OCI-LY7 (cell line): Measurements from ENCODE around the gene ZBTB3. TPM values are rescaled to one million over a fixed set of nuclear protein-coding genes. Genes with fewer than 3 reads are reported as not detected.
"Not testable (repeated sequence)": the region's sequence is repeated elsewhere in the genome, so short reads cannot be mapped to it uniquely, and the experiment has no call there.

ENCODE experiments used
- BruUV-seq: library from RNA; stranded (reverse); fragments of 400-500 nt; replicated peaks from 2 replicates; lab custom pipeline; 2021; lab: Mats Ljungman, UMichigan
- CTCF ChIA-PET: fragments of 300-600 bp; sonication (Branson Sonifier 250); formaldehyde crosslinking; loops from one replicate; lab custom pipeline; 2022; ENCODE audit warnings: antibody characterized with exemption; ENCODE audit not compliant: unreplicated experiment; lab: Charles Lee
- POLR2A ChIA-PET: fragments of 300-600 bp; sonication (Branson Sonifier 250); formaldehyde crosslinking; loops from one replicate; lab custom pipeline; 2022; ENCODE audit warnings: antibody characterized with exemption; lab: Charles Lee
- DNase-seq: peaks from one replicate; pipeline ENCODE4 v3.0.0-alpha.2; 2015; ENCODE audit warnings: low spot score
- H2AFZ ChIP-seq: fragments of 200-600 bp; sonication (generic), shearing (Covaris generic); 2 replicates; pipeline ENCODE4 v1.6.1; 2014; ENCODE audit warnings: mild to moderate bottlenecking, antibody characterized with exemption, low read length, moderate library complexity
- H3K27ac ChIP-seq: fragments of 200-600 bp; sonication (generic); 2 replicates; pipeline ENCODE4 v1.5.1; 2014; ENCODE audit warnings: mixed run types, low read depth, mild to moderate bottlenecking, moderate library complexity, low read length, inconsistent platforms; ENCODE audit not compliant: poor library complexity, severe bottlenecking
- H3K36me3 ChIP-seq: fragments of 200-600 bp; sonication (generic); 2 replicates; pipeline ENCODE4 v1.6.1; 2014; ENCODE audit warnings: mild to moderate bottlenecking, antibody characterized with exemption, low read length, moderate library complexity, mixed read lengths; ENCODE audit not compliant: insufficient read depth
- H3K4me1 ChIP-seq: fragments of 200-600 bp; sonication (generic); 2 replicates; pipeline ENCODE4 v1.5.1; 2014; ENCODE audit warnings: mild to moderate bottlenecking, low read length; ENCODE audit not compliant: insufficient read depth, poor library complexity, severe bottlenecking
- H3K4me2 ChIP-seq: fragments of 200-600 bp; sonication (generic); 2 replicates; pipeline ENCODE4 v1.6.1; 2014; ENCODE audit warnings: mild to moderate bottlenecking, low read length
- H3K4me3 ChIP-seq: fragments of 200-600 bp; sonication (generic); 2 replicates; pipeline ENCODE4 v1.5.1; 2014; ENCODE audit warnings: mild to moderate bottlenecking, low read depth, low read length; ENCODE audit not compliant: poor library complexity, severe bottlenecking
- H3K79me2 ChIP-seq: fragments of 200-600 bp; sonication (generic); 2 replicates; pipeline ENCODE4 v1.6.1; 2016; ENCODE audit warnings: low read depth, mild to moderate bottlenecking, low read length, moderate library complexity, mixed read lengths; ENCODE audit not compliant: insufficient read depth
- H3K9me2 ChIP-seq: fragments of 200-600 bp; sonication (generic); 2 replicates; pipeline ENCODE4 v1.6.1; 2016; ENCODE audit warnings: mild to moderate bottlenecking, low read length, mixed read lengths; ENCODE audit not compliant: insufficient read depth
- H3K9me3 ChIP-seq: fragments of 200-600 bp; sonication (generic); 2 replicates; pipeline ENCODE4 v1.6.1; 2014; ENCODE audit warnings: mild to moderate bottlenecking, mixed run types, low read length, mixed read lengths
- H4K20me1 ChIP-seq: fragments of 200-600 bp; sonication (generic); 2 replicates; pipeline ENCODE4 v1.6.1; 2014; ENCODE audit warnings: mild to moderate bottlenecking, antibody characterized with exemption, low read length, moderate library complexity, mixed read lengths; ENCODE audit not compliant: insufficient read depth
- CTCF ChIP-seq: fragments of 200-600 bp; sonication (generic); conservative IDR thresholded peaks from 2 replicates; pipeline ENCODE4 v1.5.1; 2014; ENCODE audit warnings: mild to moderate bottlenecking, antibody characterized with exemption, low read length, moderate library complexity, mixed read lengths
- EZH2phosphoT487 ChIP-seq: fragments of 200-600 bp; sonication (generic); IDR thresholded peaks from 2 replicates; pipeline ENCODE4 v1.6.1; 2018; ENCODE audit warnings: low read depth, borderline replicate concordance, mild to moderate bottlenecking, mixed run types, antibody characterized with exemption, low read length, moderate library complexity, mixed read lengths
- intact Hi-C: fragments of 100-400 bp; cut with micrococcal nuclease; formaldehyde crosslinking; loops from one replicate; pipeline ENCODE4 v1.10.0; 2022; ENCODE audit not compliant: unreplicated experiment
- total RNA-seq, 2 experiments: library from RNA; depleted of rRNA in 1 of 2; stranded (reverse); fragments of >200 nt in 1 of 2; shearing (Covaris generic) in 1 of 2; gene quantifications; 2 replicates each; pipeline ENCODE4 v1.2.3, GENCODE V29; 2014 to 2022

ZBTB3 gene
- total RNA-seq, 2 experiments from 2014 or later, result 11.3 to 11.8 TPM

GRCh38 chr11:62771144-62772021, 17.4 kb upstream of the ZBTB3 start, which contains the start of gene TAF6L:
TAF6L (plus strand) TSS chr11:62771396; CDS start chr11:62775784, 4,388 bp downstream.
- POLR2A ChIA-PET, result interaction anchor here (0.6 to 4.2 kb wide), 13 partner anchors 10 to 150 kb away, joined by 3 to 16 read pairs (median 5); partner anchors contain the start of genes B3GAT3, C11orf98, CSKMT and HNRNPUL2
- H3K4me3 ChIP-seq, result peak within 1 kb of the TSS; percentile 77
- H3K79me2 ChIP-seq, result peaks cover 24% of the 10 kb centered on the region; the same call in 1 of the 2 replicates
- peak; percentile 94 for DNase-seq
- H2AFZ ChIP-seq, result peak within 1 kb of the TSS; percentile 61
- TSS peak; percentile 67 for BruUV-seq
- H4K20me1 ChIP-seq, result no peaks in the 10 kb centered on the region
- CTCF ChIA-PET, result no interaction called here
- H3K4me2 ChIP-seq, result peak within 1 kb of the TSS; percentile 76
- H3K4me1 ChIP-seq, result peaks cover 32% of the 10 kb centered on the region
- TF ChIP-seq CTCF (no peak), EZH2phosphoT487 (no peak)
- peaks cover 19% of the 10 kb centered on the region; the same call in 1 of the 2 replicates for H3K36me3 ChIP-seq
- H3K9me2 ChIP-seq, result no peaks in the 10 kb centered on the region
- intact Hi-C loops, result loop anchor here (1.0 to 5.0 kb wide), 2 partner anchors 44 to 99 kb away; partner anchors contain the start of genes HNRNPUL2, LBHD1 and UQCC3
- peak within 1 kb of the TSS; percentile 71 for H3K27ac ChIP-seq
- no peaks in the 10 kb centered on the region for H3K9me3 ChIP-seq

GRCh38 chr11:62770778-62771143, 16.8 kb upstream of the ZBTB3 start:
- CTCF ChIA-PET, result no interaction called here
- DNase-seq, result peak; percentile 46
- TSS peak; percentile 91 for BruUV-seq

GRCh38 chr11:62760867-62761227, 6.9 kb upstream of the ZBTB3 start:
- H3K4me1 ChIP-seq, result peaks cover 15% of the 10 kb centered on the region
- H3K27ac ChIP-seq, H4K20me1 ChIP-seq, H3K9me3 ChIP-seq, BruUV-seq, H3K9me2 ChIP-seq, CTCF ChIA-PET, DNase-seq: not testable (repeated sequence)
- peaks cover 27% of the 10 kb centered on the region for H3K36me3 ChIP-seq
- H3K79me2 ChIP-seq, result peaks cover 17% of the 10 kb centered on the region; the same call in 1 of the 2 replicates
- intact Hi-C loops, result loop anchor here (1.0 to 2.0 kb wide), 2 partner anchors 70 to 115 kb away; partner anchors contain the start of gene GANAB
- peak overlapping the region; percentile 61; the same call in 1 of the 2 replicates for H2AFZ ChIP-seq
- H3K4me3 ChIP-seq, result peak overlapping the region; percentile 92
- peak overlapping the region; percentile 44; the same call in 1 of the 2 replicates for H3K4me2 ChIP-seq
- POLR2A ChIA-PET, result interaction anchor here (0.9 to 1.7 kb wide), 4 partner anchors 9 to 66 kb away, joined by 3 to 10 read pairs (median 4); partner anchors contain the start of gene TAF6L

More at GRCh38 chr11:62770778-62771143, 16.8 kb upstream of the ZBTB3 start:
- Histone ChIP-seq H3K4me2 (peak overlapping the region; percentile 76), H3K4me1 (peaks cover 32% of the 10 kb centered on the region), H3K9me3 (no peaks in the 10 kb centered on the region), H3K36me3 (peaks cover 18% of the 10 kb centered on the region; the same call in 1 of the 2 replicates), H3K4me3 (peak overlapping the region; percentile 77), H4K20me1 (no peaks in the 10 kb centered on the region), H3K9me2 (no peaks in the 10 kb centered on the region), H3K27ac (peak overlapping the region; percentile 71), H2AFZ (peak overlapping the region; percentile 61; the same call in 1 of the 2 replicates), H3K79me2 (peaks cover 24% of the 10 kb centered on the region; the same call in 1 of the 2 replicates)
- TF ChIP-seq CTCF (no peak), EZH2phosphoT487 (no peak)
- POLR2A ChIA-PET, result interaction anchor here (1.1 to 4.2 kb wide), 7 partner anchors 9 to 105 kb away, joined by 4 to 16 read pairs (median 10); partner anchors contain the start of genes C11orf98, CSKMT, HNRNPUL2 and POLR2G
- intact Hi-C loops, result loop anchor here (1.0 to 5.0 kb wide), 2 partner anchors 43 to 98 kb away; partner anchors contain the start of genes HNRNPUL2, LBHD1 and UQCC3
